OCI-LY1 (cell line): ENCODE measurements around the gene NAA80.

Experiments used
- H2AFZ ChIP-seq: fragments of 200-600 bp; sonication (generic), shearing (Covaris generic); 2 replicates; pipeline ENCODE4 v1.6.0; 2014; ENCODE audit warnings: antibody characterized with exemption, mild to moderate bottlenecking, low read length
- H3F3A ChIP-seq: fragments of 200-600 bp; sonication (generic), shearing (Covaris generic); 2 replicates; pipeline ENCODE4 v1.6.0; 2014; ENCODE audit warnings: mild to moderate bottlenecking, antibody characterized with exemption, low read length, moderate library complexity; ENCODE audit not compliant: insufficient read depth
- H3K27ac ChIP-seq: fragments of 200-600 bp; sonication (generic); 2 replicates; pipeline ENCODE4 v1.5.1; 2014; ENCODE audit warnings: low read length, mixed run types, mild to moderate bottlenecking, low read depth; ENCODE audit not compliant: poor library complexity, severe bottlenecking
- H3K27me3 ChIP-seq: fragments of 200-600 bp; sonication (generic); 2 replicates; pipeline ENCODE4 v1.6.0; 2014; ENCODE audit warnings: antibody characterized with exemption, mild to moderate bottlenecking, low read length, moderate library complexity; ENCODE audit not compliant: insufficient read depth
- H3K36me3 ChIP-seq: fragments of 200-600 bp; sonication (generic); 2 replicates; pipeline ENCODE4 v1.6.1; 2014; ENCODE audit warnings: mild to moderate bottlenecking, antibody characterized with exemption, low read length, moderate library complexity, mixed read lengths; ENCODE audit not compliant: insufficient read depth
- H3K4me1 ChIP-seq: fragments of 200-600 bp; sonication (generic); 2 replicates; pipeline ENCODE4 v1.5.1; 2014; ENCODE audit warnings: mild to moderate bottlenecking, low read length, moderate library complexity; ENCODE audit not compliant: insufficient read depth, severe bottlenecking
- H3K4me2 ChIP-seq: fragments of 200-600 bp; sonication (generic), shearing (Covaris generic); 2 replicates; pipeline ENCODE4 v1.6.1; 2014; ENCODE audit warnings: low read length
- H3K4me3 ChIP-seq: fragments of 200-600 bp; sonication (generic); 2 replicates; pipeline ENCODE4 v1.5.1; 2014; ENCODE audit warnings: low read length, low read depth, mild to moderate bottlenecking, mixed read lengths; ENCODE audit not compliant: poor library complexity, severe bottlenecking
- H3K79me2 ChIP-seq: fragments of 200-600 bp; shearing (Covaris generic); 2 replicates; pipeline ENCODE4 v1.6.1; 2016; ENCODE audit warnings: mixed run types, low read length, mixed read lengths; ENCODE audit not compliant: insufficient read depth
- H3K9ac ChIP-seq: fragments of 200-600 bp; sonication (generic), shearing (Covaris generic); 2 replicates; pipeline ENCODE4 v1.6.1; 2014; ENCODE audit warnings: mild to moderate bottlenecking, low read length, mixed read lengths
- H3K9me2 ChIP-seq: fragments of 200-600 bp; sonication (generic), shearing (Covaris generic); 2 replicates; pipeline ENCODE4 v1.6.1; 2014; ENCODE audit warnings: low read depth, mild to moderate bottlenecking, low read length, mixed read lengths
- H3K9me3 ChIP-seq: fragments of 200-600 bp; shearing (Covaris generic); 2 replicates; pipeline ENCODE4 v1.6.1; 2014; ENCODE audit warnings: low read length, mixed read lengths
- H4K20me1 ChIP-seq: fragments of 200-600 bp; sonication (generic), shearing (Covaris generic); 2 replicates; pipeline ENCODE4 v1.6.0; 2016; ENCODE audit warnings: mild to moderate bottlenecking, low read length; ENCODE audit not compliant: insufficient read depth
- CTCF ChIP-seq: fragments of 200-600 bp; sonication (generic), shearing (Covaris generic); IDR thresholded peaks from 2 replicates; pipeline ENCODE4 v1.5.1; 2017; ENCODE audit warnings: mild to moderate bottlenecking, antibody characterized with exemption, low read length, moderate library complexity, mixed read lengths
- EZH2 ChIP-seq: fragments of 200-600 bp; sonication (generic), shearing (Covaris generic); IDR thresholded peaks from 2 replicates; pipeline ENCODE4 v1.8.0; 2017; ENCODE audit warnings: borderline replicate concordance, mixed run types, mild to moderate bottlenecking, antibody characterized with exemption, low read length, moderate library complexity, mixed read lengths

Gene NAA80

GRCh38 chr3:50299929-50300680 lies 900 bp upstream of the NAA80 start:
- Histone ChIP-seq H4K20me1 (no peaks in the 10 kb centered on the region), H3K4me2 (peak overlapping the region; percentile 91), H3F3A (no peaks in the 10 kb centered on the region), H3K27me3 (no peaks in the 10 kb centered on the region), H3K79me2 (no peaks in the 10 kb centered on the region), H3K9me3 (no peaks in the 10 kb centered on the region), H3K27ac (peak overlapping the region; percentile 67), H3K36me3 (no peaks in the 10 kb centered on the region), H3K9me2 (no peaks in the 10 kb centered on the region), H3K4me1 (peaks cover 21% of the 10 kb centered on the region), H2AFZ (no peak overlapping the region), H3K9ac (peak overlapping the region; percentile 79), H3K4me3 (peak overlapping the region; percentile 93)
- TF ChIP-seq EZH2 (no peak), CTCF (no peak)

GRCh38 chr3:50299638-50299928 lies 378 bp upstream of the NAA80 start:
- Histone ChIP-seq H3K4me1 (peaks cover 21% of the 10 kb centered on the region), H3K9me2 (no peaks in the 10 kb centered on the region), H3K36me3 (no peaks in the 10 kb centered on the region), H3K79me2 (no peaks in the 10 kb centered on the region), H3K27me3 (no peaks in the 10 kb centered on the region), H3K4me2 (peak overlapping the region; percentile 91), H3K4me3 (peak overlapping the region; percentile 93), H4K20me1 (no peaks in the 10 kb centered on the region), H3F3A (no peaks in the 10 kb centered on the region), H3K27ac (peak overlapping the region; percentile 67), H3K9me3 (no peaks in the 10 kb centered on the region), H2AFZ (no peak overlapping the region), H3K9ac (peak overlapping the region; percentile 79)
- no peak for TF ChIP-seq CTCF
- TF ChIP-seq EZH2 = no peak

DNA sequence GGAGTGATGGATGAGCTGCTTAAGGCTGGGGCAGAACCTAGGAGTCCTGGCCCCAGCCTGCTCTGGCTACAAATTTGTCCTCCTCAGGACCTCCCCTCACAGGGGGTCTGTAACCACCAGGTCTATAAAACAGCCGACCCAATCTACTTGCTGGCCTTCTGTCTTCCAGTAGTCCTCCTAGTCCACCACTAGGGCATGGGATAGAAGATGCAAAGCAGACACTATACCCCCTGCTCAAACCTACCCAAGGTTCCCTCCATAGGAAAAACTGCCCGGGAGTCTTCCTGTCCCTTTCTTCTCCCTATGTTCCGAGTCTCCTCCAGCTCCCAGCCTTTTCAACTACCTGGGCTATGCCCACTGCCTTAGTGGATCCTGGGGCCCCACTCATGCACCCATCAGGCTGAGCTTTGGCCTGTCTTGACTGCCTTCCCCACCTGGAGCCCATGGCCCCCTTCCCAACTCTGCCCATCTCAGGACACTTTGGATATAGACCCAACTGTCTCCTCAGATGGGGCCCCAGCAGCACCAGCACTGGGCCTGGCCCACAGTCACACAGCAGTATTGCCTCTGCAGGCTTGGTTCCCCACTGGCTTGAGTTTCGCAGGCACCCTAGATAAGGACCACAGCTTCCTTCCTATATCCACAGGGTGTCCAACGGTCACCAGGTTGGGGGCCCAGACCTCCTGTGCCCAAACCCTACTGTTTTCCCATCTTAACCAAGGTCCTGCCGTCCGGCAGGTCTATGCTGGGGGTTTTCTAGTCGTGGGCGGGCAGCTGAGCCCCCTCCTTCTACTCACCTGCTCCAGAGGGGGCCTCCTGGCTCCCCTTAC lies 1.1 kb downstream of the NAA80 start:
- H2AFZ ChIP-seq = no peak overlapping the region
- no peak for TF ChIP-seq EZH2
- no peaks in the 10 kb centered on the region for H4K20me1 ChIP-seq
- H3F3A ChIP-seq = no peaks in the 10 kb centered on the region
- H3K9me2 ChIP-seq = no peaks in the 10 kb centered on the region
- no peaks in the 10 kb centered on the region for H3K9me3 ChIP-seq
- no peaks in the 10 kb centered on the region for H3K79me2 ChIP-seq
- H3K4me3 ChIP-seq = peak overlapping the region; percentile 93
- peak overlapping the region; percentile 98 for H3K4me2 ChIP-seq
- H3K9ac ChIP-seq = peak overlapping the region; percentile 89; the same call in 1 of the 2 replicates
- no peak overlapping the region for H3K27ac ChIP-seq
- H3K4me1 ChIP-seq = peaks cover 21% of the 10 kb centered on the region
- no peaks in the 10 kb centered on the region for H3K36me3 ChIP-seq
- no peaks in the 10 kb centered on the region for H3K27me3 ChIP-seq
